H1 (cell line): ENCODE measurements around the gene ANKH. TPM values are rescaled to one million over a fixed set of nuclear protein-coding genes. Genes with fewer than 3 reads are reported as not detected.
A peak's percentile ranks its signal among the peaks of the same experiment; 100 is the strongest.

Experiments used
- CTCF ChIA-PET: fragments of 300-600 bp; sonication (Branson Sonifier 250); formaldehyde crosslinking; loops from one replicate; lab custom pipeline; 2021; ENCODE audit not compliant: partially characterized antibody; lab: Charles Lee
- POLR2A ChIA-PET: fragments of 300-600 bp; sonication (Branson Sonifier 250); formaldehyde crosslinking; loops from one replicate; lab custom pipeline; 2021; ENCODE audit warnings: inconsistent platforms; ENCODE audit not compliant: partially characterized antibody; lab: Charles Lee
- DNase-seq, 2 experiments: peaks; one replicate each; pipeline versions ENCODE4 v3.0.0 to v3.0.0-alpha.2; 2010 to 2022; ENCODE audit warnings: low spot score in 2 of 2, low read depth in 1 of 2, mixed read lengths in 1 of 2
- FAIRE-seq: peaks from 2 replicates; lab custom pipeline; 2011; peaks lifted over from hg19 to GRCh38; lab: Jason Lieb, UNC
- H2AFZ ChIP-seq: 2 replicates; pipeline ENCODE4 v1.8.1; 2012; ENCODE audit warnings: low read length, inconsistent platforms
- H2AK5ac ChIP-seq: 2 replicates; pipeline ENCODE4 v1.6.1; 2013; ENCODE audit warnings: low read depth, low read length
- H2BK120ac ChIP-seq: replicated peaks from 2 replicates; pipeline ENCODE3; 2013; ENCODE audit warnings: low read depth, low read length, inconsistent platforms
- H2BK12ac ChIP-seq: 2 replicates; pipeline ENCODE4 v1.6.1; 2013; ENCODE audit warnings: low read depth, low read length
- H2BK15ac ChIP-seq: 2 replicates; pipeline ENCODE4 v1.6.1; 2013; ENCODE audit warnings: low read length
- H2BK20ac ChIP-seq: 2 replicates; pipeline ENCODE4 v1.6.1; 2013; ENCODE audit warnings: low read length
- H2BK5ac ChIP-seq: 2 replicates; pipeline ENCODE4 v1.6.1; 2013; ENCODE audit warnings: low read depth, low read length
- H3K14ac ChIP-seq: 2 replicates; pipeline ENCODE4 v1.6.1; 2013; ENCODE audit warnings: inconsistent platforms; ENCODE audit not compliant: insufficient read length
- H3K18ac ChIP-seq: 2 replicates; pipeline ENCODE4 v1.6.1; 2013; ENCODE audit warnings: low read length; ENCODE audit errors: extremely low read depth
- H3K23ac ChIP-seq: 2 replicates; pipeline ENCODE4 v1.6.1; 2013; ENCODE audit warnings: inconsistent platforms; ENCODE audit not compliant: insufficient read length
- H3K23me2 ChIP-seq: 2 replicates; pipeline ENCODE4 v1.6.1; 2013; ENCODE audit warnings: low read depth, low read length
- H3K27ac ChIP-seq: 2 replicates; pipeline ENCODE4 v1.6.1; 2011; ENCODE audit warnings: low read depth, low read length, inconsistent platforms
- H3K27me3 ChIP-seq, 4 experiments: replicated peaks in 1 of 4; 1 replicate in 1 of 4; 2 replicates in 3 of 4; pipeline versions ENCODE4 v1.6.1 to v1.8.1; 2011 to 2013; ENCODE audit warnings: low read length in 3 of 4, mild to moderate bottlenecking in 3 of 4, inconsistent platforms in 2 of 4, mixed read lengths in 2 of 4, moderate library complexity in 1 of 4; ENCODE audit not compliant: control insufficient read depth in 3 of 4, insufficient read depth in 3 of 4; ENCODE audit errors: extremely low read depth in 1 of 4
- H3K36me3 ChIP-seq, 4 experiments: 2 replicates each; pipeline versions ENCODE4 v1.6.1 to v1.8.1; 2011 to 2013; ENCODE audit warnings: mild to moderate bottlenecking in 4 of 4, low read length in 3 of 4, moderate library complexity in 2 of 4, control low read depth in 1 of 4, inconsistent platforms in 1 of 4; ENCODE audit not compliant: insufficient read depth in 4 of 4, control insufficient read depth in 2 of 4
- H3K4ac ChIP-seq: replicated peaks from 2 replicates; pipeline ENCODE3; 2013; ENCODE audit warnings: low read length, low read depth, mixed read lengths, inconsistent platforms; ENCODE audit not compliant: insufficient read length
- H3K4me1 ChIP-seq, 4 experiments: replicated peaks in 1 of 4; 1 replicate in 1 of 4; 2 replicates in 3 of 4; pipeline versions ENCODE4 v1.6.1 to v1.8.1; 2011 to 2013; ENCODE audit warnings: low read length in 3 of 4, inconsistent platforms in 2 of 4, mixed read lengths in 1 of 4; ENCODE audit not compliant: insufficient read depth in 4 of 4, control insufficient read depth in 3 of 4
- H3K4me2 ChIP-seq, 2 experiments: 2 replicates each; pipeline versions ENCODE4 v1.6.1 to v1.8.1; 2011 to 2013; ENCODE audit warnings: low read depth in 2 of 2, low read length in 2 of 2, control low read depth in 1 of 2, inconsistent platforms in 1 of 2, mild to moderate bottlenecking in 1 of 2; ENCODE audit not compliant: insufficient read depth in 1 of 2
- H3K4me3 ChIP-seq, 4 experiments: fragments of 200-600, 300-600 bp in 1 of 4; sonication (generic), shearing (Covaris generic), sonication (Bioruptor Twin) in 1 of 4; 2 replicates each; pipeline versions ENCODE4 v1.5.1 to v1.8.1; 2011 to 2016; ENCODE audit warnings: low read length in 4 of 4, low read depth in 3 of 4, control low read depth in 2 of 4, inconsistent platforms in 2 of 4, mild to moderate bottlenecking in 2 of 4, mixed read lengths in 1 of 4, moderate library complexity in 1 of 4; ENCODE audit not compliant: insufficient read depth in 2 of 4; ENCODE audit errors: extremely low read depth in 1 of 4
- H3K56ac ChIP-seq: replicated peaks from 2 replicates; pipeline ENCODE3; 2013; ENCODE audit warnings: low read depth, mild to moderate bottlenecking, mixed read lengths, low read length, inconsistent platforms; ENCODE audit not compliant: insufficient read length
- H3K79me1 ChIP-seq: 2 replicates; pipeline ENCODE4 v1.6.1; 2013; ENCODE audit warnings: low read depth, low read length, control low read depth
- H3K79me2 ChIP-seq, 2 experiments: 2 replicates each; pipeline versions ENCODE4 v1.6.1 to v1.8.1; 2012 to 2013; ENCODE audit warnings: low read length in 2 of 2, mild to moderate bottlenecking in 2 of 2, inconsistent platforms in 1 of 2; ENCODE audit not compliant: insufficient read depth in 2 of 2, control insufficient read depth in 1 of 2
- H3K9ac ChIP-seq, 4 experiments: replicated peaks in 1 of 4; 1 replicate in 1 of 4; 2 replicates in 3 of 4; pipeline versions ENCODE4 v1.6.1 to v1.8.1; 2011 to 2013; ENCODE audit warnings: low read depth in 3 of 4, low read length in 3 of 4, control low read depth in 2 of 4, mild to moderate bottlenecking in 2 of 4, moderate library complexity in 2 of 4, inconsistent platforms in 1 of 4; ENCODE audit errors: extremely low read depth in 1 of 4
- H3K9me3 ChIP-seq, 2 experiments: 2 replicates each; pipeline versions ENCODE4 v1.6.1 to v1.8.1; 2012 to 2013; ENCODE audit warnings: mild to moderate bottlenecking in 2 of 2, moderate library complexity in 2 of 2, control low read depth in 1 of 2, inconsistent platforms in 1 of 2, low read depth in 1 of 2, low read length in 1 of 2, mixed read lengths in 1 of 2; ENCODE audit not compliant: insufficient read depth in 2 of 2
- H4K20me1 ChIP-seq, 2 experiments: replicated peaks in 1 of 2; 2 replicates each; pipeline versions ENCODE3 to v1.8.1; 2011 to 2013; ENCODE audit warnings: inconsistent platforms in 2 of 2, low read length in 2 of 2, mild to moderate bottlenecking in 1 of 2; ENCODE audit not compliant: insufficient read depth in 2 of 2, control insufficient read depth in 1 of 2
- H4K5ac ChIP-seq: 2 replicates; pipeline ENCODE4 v1.6.1; 2013; ENCODE audit warnings: low read length, low read depth, mixed read lengths, inconsistent platforms; ENCODE audit not compliant: insufficient read length
- H4K8ac ChIP-seq: 2 replicates; pipeline ENCODE4 v1.8.0; 2013; ENCODE audit warnings: mild to moderate bottlenecking, moderate library complexity, low read length, inconsistent platforms; ENCODE audit not compliant: insufficient read depth; ENCODE audit errors: extremely low read depth
- H4K91ac ChIP-seq: replicated peaks from 2 replicates; pipeline ENCODE3; 2013; ENCODE audit warnings: low read length, mixed read lengths, inconsistent platforms; ENCODE audit not compliant: insufficient read length
- CTCF ChIP-seq, 3 experiments: IDR thresholded peaks; 1 replicate in 2 of 3; 2 replicates in 1 of 3; pipeline versions ENCODE4 v1.5.1 to v1.6.1; 2011; ENCODE audit warnings: low read length in 3 of 3, mild to moderate bottlenecking in 3 of 3, inconsistent platforms in 2 of 3, low read depth in 1 of 3, moderate library complexity in 1 of 3; ENCODE audit not compliant: insufficient read depth in 1 of 3; ENCODE audit errors: control extremely low read depth in 1 of 3
- POLR2AphosphoS5 ChIP-seq: IDR thresholded peaks from 2 replicates; pipeline ENCODE4 v1.6.1; 2011; ENCODE audit warnings: low read depth, low read length
- TCF12 ChIP-seq: IDR thresholded peaks from 2 replicates; pipeline ENCODE4 v1.6.1; 2011; ENCODE audit warnings: low read depth, mild to moderate bottlenecking, low read length
- WGBS, 2 experiments: shearing (Covaris generic) in 1 of 2; methylation state at CpG; one replicate each; pipeline versions ENCODE4 v1.1.6 to v1.1.7; 2013 to 2015; ENCODE audit warnings: low lambda C conversion rate in 2 of 2, mixed read lengths in 2 of 2, inconsistent platforms in 1 of 2, low coverage in 1 of 2, missing lambda C conversion rate in 1 of 2; ENCODE audit not compliant: insufficient replicate concordance in 2 of 2, insufficient coverage in 1 of 2, insufficient read length in 1 of 2; ENCODE audit errors: extremely low coverage in 1 of 2, missing lambda C conversion rate in 1 of 2; 5-methylcytosine and 5-hydroxymethylcytosine counted together
- polyA plus RNA-seq, 7 experiments: library from polyadenylated mRNA; depleted of rRNA in 3 of 7; stranded (reverse) in 5 of 7; unstranded in 2 of 7; fragments of >200 nt in 5 of 7; fragments of 200-250 nt in 2 of 7; gene quantifications; 1 replicate in 5 of 7; 2 replicates in 1 of 7; 4 replicates in 1 of 7; pipeline versions ENCODE4 v1.2.1 to v1.2.3, GENCODE V29; 2011 to 2013; ENCODE audit warnings: missing spikeins in 2 of 7, mixed read lengths in 2 of 7
- total RNA-seq: library from RNA; stranded (reverse); fragmentation: NEBNext Ultra II Directional; extraction: Animal tissue kit (Norgen Biotek cat#: 25700); gene quantifications from 2 replicates; pipeline ENCODE4 v1.2.1, GENCODE V29; 2021
- TF ChIP-seq, protein P1 (sequence below): IDR thresholded peaks from 2 replicates; pipeline ENCODE4 v1.6.1; 2011; ENCODE audit warnings: low read depth, mild to moderate bottlenecking, low read length; ENCODE audit not compliant: insufficient read depth

Gene ANKH
- total and polyA plus RNA-seq, 2 of the 8 experiments (the other 6 are each of a cell fraction or from before 2014, with no cell fraction given): 5.3 to 13.0 TPM

DNA sequence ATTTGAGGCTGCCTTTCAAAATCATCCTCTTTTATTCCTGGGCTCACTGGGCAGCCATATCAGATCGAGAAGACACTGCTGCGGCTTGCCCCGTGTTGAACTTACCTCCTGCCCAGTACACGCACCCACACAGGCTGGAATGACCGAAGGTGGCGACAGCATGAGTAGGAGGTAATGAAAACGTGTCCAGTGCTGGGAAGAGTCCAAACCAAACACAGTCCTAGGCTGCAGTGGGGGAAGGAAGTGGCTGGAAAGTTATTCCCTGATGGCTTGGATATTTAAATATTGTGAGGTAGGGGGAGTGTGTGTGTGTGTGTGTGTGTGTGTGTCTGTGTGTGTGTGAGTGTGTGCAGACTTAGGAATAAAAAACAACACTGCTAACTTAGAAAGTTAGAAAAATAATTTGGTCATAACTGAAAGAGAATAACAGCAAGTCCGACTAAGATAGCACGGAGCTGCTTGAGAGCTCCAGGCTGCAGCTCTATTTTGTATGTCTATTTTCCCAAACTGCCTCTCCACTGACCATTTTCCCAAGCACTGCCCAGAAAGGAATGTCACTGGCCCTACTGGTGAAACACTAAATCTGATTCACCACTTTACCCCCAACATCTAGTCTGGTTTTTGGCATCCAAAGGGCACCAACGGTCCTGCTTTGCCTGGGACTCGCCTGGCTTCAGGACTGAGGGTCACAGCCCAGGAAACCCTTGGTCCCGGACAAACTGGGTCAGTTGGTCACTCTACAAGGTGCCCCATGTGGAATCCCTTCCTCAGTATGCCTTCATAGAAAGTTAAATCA, 41.2 kb downstream of the ANKH start:
- H3K23ac ChIP-seq: no peak overlapping the region
- no peak for FAIRE-seq
- H3K79me2 ChIP-seq: no peaks in the 10 kb centered on the region
- no peak overlapping the region for H4K8ac ChIP-seq
- H3K79me1 ChIP-seq: no peaks in the 10 kb centered on the region
- H4K91ac ChIP-seq: no peak overlapping the region
- H4K20me1 ChIP-seq: no peaks in the 10 kb centered on the region
- peak overlapping the region; percentile 49 for H3K56ac ChIP-seq
- 0 out of 2 replicates have a peak overlapping the region, but pooled peaks have one; percentile 13 for H3K18ac ChIP-seq
- no peak overlapping the region for H3K4me2 ChIP-seq
- no peak for DNase-seq
- H2BK12ac ChIP-seq: no peak overlapping the region
- no peak overlapping the region for H3K9ac ChIP-seq
- POLR2A ChIA-PET: no interaction called here
- H2BK15ac ChIP-seq: no peak overlapping the region
- no peaks in the 10 kb centered on the region for H3K4me1 ChIP-seq
- H3K23me2 ChIP-seq: no peaks in the 10 kb centered on the region
- CTCF ChIA-PET: interaction anchor here (1.9 kb wide), 1 partner anchor 31 kb away, joined by 5 read pairs; no protein-coding TSS in a partner anchor
- H3K27ac ChIP-seq: no peak overlapping the region
- TF ChIP-seq CTCF (IDR thresholded peaks at IDR 0.05; ENCODE audit: control extremely low read depth in 1 of 3, insufficient read depth in 1 of 3, low read depth in 1 of 3, low read length in 3 of 3) (no peak), TCF12 (no peak), POLR2AphosphoS5 (no peak)
- TF ChIP-seq, protein P1, sequence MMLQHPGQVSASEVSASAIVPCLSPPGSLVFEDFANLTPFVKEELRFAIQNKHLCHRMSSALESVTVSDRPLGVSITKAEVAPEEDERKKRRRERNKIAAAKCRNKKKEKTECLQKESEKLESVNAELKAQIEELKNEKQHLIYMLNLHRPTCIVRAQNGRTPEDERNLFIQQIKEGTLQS: no peak
- 93% methylated on average over 12 of the region's 12 CpGs; no CpG with 5 or more reads in 1 of the 2 experiments for WGBS, 2 experiments
- no peak overlapping the region for H2BK20ac ChIP-seq
- H3K27me3 ChIP-seq: no peaks in the 10 kb centered on the region
- H3K4me3 ChIP-seq: no peak overlapping the region
- H3K36me3 ChIP-seq: no peaks in the 10 kb centered on the region
- H4K5ac ChIP-seq: no peak overlapping the region
- no peak overlapping the region for H2AK5ac ChIP-seq
- no peaks in the 10 kb centered on the region for H3K9me3 ChIP-seq
- no peak overlapping the region for H2AFZ ChIP-seq
- no peak overlapping the region for H3K4ac ChIP-seq
- no peak overlapping the region for H2BK5ac ChIP-seq
- H3K14ac ChIP-seq: no peak overlapping the region
- no peak overlapping the region for H2BK120ac ChIP-seq
